ENCODE measurements around the gene SDSL. TPM values are rescaled to one million over a fixed set of nuclear protein-coding genes. Genes with fewer than 3 reads are reported as not detected.

The SDSL gene
- total and polyA plus RNA-seq, 2 of the 4 experiments (the other 2 are of a cell fraction): 6.3 to 10.9 TPM

DNA sequence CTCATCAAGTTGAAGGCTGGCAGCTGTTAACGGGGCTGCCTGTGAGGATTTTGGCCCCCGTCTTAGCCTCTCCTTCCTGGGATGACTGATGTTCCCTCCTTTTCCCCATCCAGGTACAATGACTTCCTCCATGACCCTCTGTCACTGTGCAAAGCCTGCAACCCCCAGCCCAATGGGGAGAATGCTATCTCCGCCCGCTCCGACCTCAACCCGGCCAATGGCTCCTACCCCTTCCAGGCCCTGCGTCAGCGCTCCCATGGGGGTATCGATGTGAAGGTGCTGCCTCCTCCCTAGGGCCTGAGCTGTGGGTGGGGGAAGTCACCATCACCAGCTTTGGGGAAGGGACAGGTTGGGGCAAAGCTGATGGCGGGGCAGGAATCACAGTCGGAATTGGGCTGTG, 34.5 kb upstream of the SDSL start:
- H4K20me1 ChIP-seq (ENCODE audit: insufficient read depth, low read length): no peaks in the 10 kb centered on the region
- H3K9me3 ChIP-seq (ENCODE audit: control insufficient read depth, insufficient read depth, low read length): no peaks in the 10 kb centered on the region
- no TSS peak for BruUV-seq (replicated peaks)
- no peak overlapping the region for H2BK120ac ChIP-seq (ENCODE audit: low read depth, low read length)
- H3K9ac ChIP-seq (ENCODE audit: low read depth, low read length): no peak overlapping the region
- no peak overlapping the region for H3K27ac ChIP-seq (ENCODE audit: insufficient read depth, low read length)
- H3K18ac ChIP-seq (ENCODE audit: low read depth, low read length): no peak overlapping the region
- H3K23ac ChIP-seq (ENCODE audit: low read depth, low read length): no peak overlapping the region
- H3K79me1 ChIP-seq (ENCODE audit: low read depth in 1 of 2, low read length in 2 of 2): no peaks in the 10 kb centered on the region
- in situ Hi-C loops (cut with MboI; ENCODE audit: low sequenced_read_pairs): no loop called here
- no peak overlapping the region for H2AFZ ChIP-seq (replicated peaks; ENCODE audit: low read length, poor library complexity)
- H3K56ac ChIP-seq (ENCODE audit: extremely low read depth, insufficient read depth, low read length): no peak overlapping the region
- ChIA-PET CTCF (no interaction called here), POLR2A (ENCODE audit: unreplicated experiment) (no interaction called here)
- no peak overlapping the region for H2AK5ac ChIP-seq (ENCODE audit: low read depth, low read length)
- H3K9me1 ChIP-seq (ENCODE audit: insufficient read depth, low read length): no peaks in the 10 kb centered on the region; the same call in 1 of the 2 replicates
- no peak for TF ChIP-seq FOS (IDR thresholded peaks at IDR 0.05; ENCODE audit: low read depth, low read length)
- TF ChIP-seq CEBPB (IDR thresholded peaks at IDR 0.05; ENCODE audit: low read depth, low read length): no peak
- no peak for TF ChIP-seq POLR2A (IDR thresholded peaks at IDR 0.05; ENCODE audit: low read depth, low read length)
- TF ChIP-seq RFX5 (IDR thresholded peaks at IDR 0.05; ENCODE audit: low read depth, low read length): no peak
- TF ChIP-seq, protein P1, sequence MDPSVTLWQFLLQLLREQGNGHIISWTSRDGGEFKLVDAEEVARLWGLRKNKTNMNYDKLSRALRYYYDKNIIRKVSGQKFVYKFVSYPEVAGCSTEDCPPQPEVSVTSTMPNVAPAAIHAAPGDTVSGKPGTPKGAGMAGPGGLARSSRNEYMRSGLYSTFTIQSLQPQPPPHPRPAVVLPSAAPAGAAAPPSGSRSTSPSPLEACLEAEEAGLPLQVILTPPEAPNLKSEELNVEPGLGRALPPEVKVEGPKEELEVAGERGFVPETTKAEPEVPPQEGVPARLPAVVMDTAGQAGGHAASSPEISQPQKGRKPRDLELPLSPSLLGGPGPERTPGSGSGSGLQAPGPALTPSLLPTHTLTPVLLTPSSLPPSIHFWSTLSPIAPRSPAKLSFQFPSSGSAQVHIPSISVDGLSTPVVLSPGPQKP (IDR thresholded peaks at IDR 0.05; ENCODE audit: borderline replicate concordance, low read depth, low read length): no peak
- TF ChIP-seq, protein P2, sequence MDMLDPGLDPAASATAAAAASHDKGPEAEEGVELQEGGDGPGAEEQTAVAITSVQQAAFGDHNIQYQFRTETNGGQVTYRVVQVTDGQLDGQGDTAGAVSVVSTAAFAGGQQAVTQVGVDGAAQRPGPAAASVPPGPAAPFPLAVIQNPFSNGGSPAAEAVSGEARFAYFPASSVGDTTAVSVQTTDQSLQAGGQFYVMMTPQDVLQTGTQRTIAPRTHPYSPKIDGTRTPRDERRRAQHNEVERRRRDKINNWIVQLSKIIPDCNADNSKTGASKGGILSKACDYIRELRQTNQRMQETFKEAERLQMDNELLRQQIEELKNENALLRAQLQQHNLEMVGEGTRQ (IDR thresholded peaks at IDR 0.05; ENCODE audit: low read depth, low read length): no peak
- TF ChIP-seq MAFK (IDR thresholded peaks at IDR 0.05; ENCODE audit: low read depth, low read length): no peak
- no peak for TF ChIP-seq CTCF (conservative IDR thresholded peaks at IDR 0.05; ENCODE audit: low read depth, low read length)
- no peak for TF ChIP-seq RAD21 (IDR thresholded peaks at IDR 0.05; ENCODE audit: low read length)
- no peak for TF ChIP-seq CHD1 (IDR thresholded peaks at IDR 0.05; ENCODE audit: low read depth, low read length)
- TF ChIP-seq MAZ (IDR thresholded peaks at IDR 0.05; ENCODE audit: borderline replicate concordance, low read depth, low read length): no peak
- no peak for TF ChIP-seq RCOR1 (IDR thresholded peaks at IDR 0.05; ENCODE audit: insufficient replicate concordance, low read length)
- no peak for TF ChIP-seq SMC3 (IDR thresholded peaks at IDR 0.05; ENCODE audit: low read depth, low read length)
- no peak for TF ChIP-seq NFE2L2 (IDR thresholded peaks at IDR 0.05; ENCODE audit: low read depth, low read length)
- TF ChIP-seq BHLHE40 (IDR thresholded peaks at IDR 0.05; ENCODE audit: low read depth, low read length): no peak
- TF ChIP-seq MXI1 (IDR thresholded peaks at IDR 0.05; ENCODE audit: borderline replicate concordance, low read depth, low read length): no peak
- whole genome bisulfite sequencing, 2 experiments (ENCODE audit: extremely low coverage in 2 of 2, insufficient read length in 1 of 2): 100% methylated on average over 2 of the region's 11 CpGs; no CpG with 5 or more reads in 1 of the 2 experiments
- no peak overlapping the region for H3K4me2 ChIP-seq (ENCODE audit: low read depth, low read length)
- no peak overlapping the region for H4K8ac ChIP-seq (ENCODE audit: low read depth in 2 of 2, low read length in 2 of 2)
- H3K14ac ChIP-seq (replicated peaks; ENCODE audit: low read depth, low read length): no peak overlapping the region
- no peak overlapping the region for H3K4me3 ChIP-seq (ENCODE audit: insufficient read depth, low read depth, low read length)
- ATAC-seq (ENCODE audit: low read depth) (no peak), DNase-seq (no peak)
- H2BK5ac ChIP-seq (ENCODE audit: low read depth, low read length, poor library complexity, severe bottlenecking): no peak overlapping the region
- H3K27me3 ChIP-seq (ENCODE audit: control insufficient read depth, insufficient read depth, low read length): no peaks in the 10 kb centered on the region
- dilution Hi-C loops (cut with HindIII; ENCODE audit: low sequenced_read_pairs, unreplicated experiment): no loop called here
- H2BK20ac ChIP-seq (ENCODE audit: low read depth, low read length): no peak overlapping the region
- intact Hi-C loops (cut with micrococcal nuclease): no loop called here
- H3K36me3 ChIP-seq (ENCODE audit: control insufficient read depth, insufficient read depth, low read length): peaks cover 28% of the 10 kb centered on the region
- no peaks in the 10 kb centered on the region for H3K4me1 ChIP-seq (ENCODE audit: control insufficient read depth, insufficient read depth, low read length)
- H4K91ac ChIP-seq (ENCODE audit: insufficient read depth, low read depth, low read length): no peak overlapping the region
- H2AK9ac ChIP-seq (replicated peaks; ENCODE audit: low read depth, low read length, poor library complexity): no peak overlapping the region
- H3K4ac ChIP-seq (ENCODE audit: low read depth, low read length): no peak overlapping the region
- no peak overlapping the region for H2BK15ac ChIP-seq (ENCODE audit: low read depth, low read length)
- H4K5ac ChIP-seq (ENCODE audit: low read depth, low read length): no peak overlapping the region
